HG02623 (cell line): ENCODE results near the gene LTK.

Experiments
- ATAC-seq: cut with Tn5 transposase; IDR thresholded peaks from one replicate; pipeline ENCODE4 v1.9.1; 2021; ENCODE audit warnings: moderate library complexity; ENCODE audit not compliant: unreplicated experiment

Gene LTK

GRCh38 chr15:41513506-41514227 is at the start of gene LTK:
LTK (minus strand) TSS chr15:41513827; CDS start chr15:41513709, 118 bp downstream.
- ATAC-seq = no peak

- ATAC-seq = no peak
Measured at GRCh38 chr15:41562784-41563198, 49.2 kb upstream of the LTK start.

- ATAC-seq = no peak
Measured at GRCh38 chr15:41562244-41562643, 48.6 kb upstream of the LTK start.

- ATAC-seq = no peak
Measured at GRCh38 chr15:41561777-41562145, 48.1 kb upstream of the LTK start.

GRCh38 chr15:41561104-41561776 is 47.6 kb upstream of the LTK start:
- ATAC-seq = no peak

- no peak for ATAC-seq
Measured at GRCh38 chr15:41560572-41560874, 46.9 kb upstream of the LTK start.

GRCh38 chr15:41559239-41559782 is 45.7 kb upstream of the LTK start:
- ATAC-seq = no peak

- ATAC-seq = no peak
Measured at GRCh38 chr15:41558400-41559238, 45.0 kb upstream of the LTK start, which contains the start of gene TYRO3. TYRO3 (plus strand) TSS chr15:41559212; CDS start chr15:41559258, 46 bp downstream.

- ATAC-seq = no peak
Measured at GRCh38 chr15:41557673-41558399, 44.2 kb upstream of the LTK start.

GRCh38 chr15:41556677-41557076 is 43.0 kb upstream of the LTK start:
- ATAC-seq = no peak

- no peak for ATAC-seq
Measured at GRCh38 chr15:41554915-41555314, 41.3 kb upstream of the LTK start.

GRCh38 chr15:41554343-41554742 is 40.7 kb upstream of the LTK start:
- ATAC-seq = no peak

GRCh38 chr15:41553731-41554130 is 40.1 kb upstream of the LTK start:
- no peak for ATAC-seq

- no peak for ATAC-seq
Measured at GRCh38 chr15:41550066-41550775, 36.6 kb upstream of the LTK start.

- ATAC-seq = no peak
Measured at GRCh38 chr15:41546851-41547786, 33.5 kb upstream of the LTK start.

- ATAC-seq = no peak
Measured at GRCh38 chr15:41545218-41545617, 31.6 kb upstream of the LTK start.

GRCh38 chr15:41544650-41545015 is 31.0 kb upstream of the LTK start:
- no peak for ATAC-seq

- no peak for ATAC-seq
Measured at GRCh38 chr15:41543521-41543870, 29.9 kb upstream of the LTK start.

GRCh38 chr15:41536866-41537265 is 23.2 kb upstream of the LTK start:
- no peak for ATAC-seq
